ENCODE measurements around the gene MYOG. TPM values are rescaled to one million over a fixed set of nuclear protein-coding genes. Genes with fewer than 3 reads are reported as not detected.

The MYOG gene
- total and polyA plus RNA-seq, 2 donors (not counting 1 experiment from before 2014, with no cell fraction given) = not detected

GRCh38 chr1:203073469-203073868, 12.3 kb downstream of the MYOG start:
- H3K27me3 Mint-ChIP-seq = peaks cover 46% of the 10 kb centered on the region
- H3K4me3 Mint-ChIP-seq = no peak overlapping the region
- H2AFZ ChIP-seq (ENCODE audit: insufficient read depth, low read depth, low read length, poor library complexity, severe bottlenecking) = no peak overlapping the region
- H3K27ac ChIP-seq (ENCODE audit: low read length in 2 of 2) = no peak overlapping the region
- no peak for DNase-seq
- H3K9ac ChIP-seq (ENCODE audit: low read length) = no peak overlapping the region
- no peak for ATAC-seq (ENCODE audit: low read depth)
- CTCF ChIA-PET = interaction anchor here (0.7 kb wide), 1 partner anchor 11 kb away, joined by 3 read pairs; no protein-coding TSS in a partner anchor
- peaks cover 18 to 21% of the 10 kb centered on the region in 2 donors for H3K4me1 ChIP-seq (ENCODE audit: control insufficient read depth in 2 of 2, insufficient read depth in 2 of 2, low read length in 2 of 2)
- no peaks in the 10 kb centered on the region for H3K79me2 ChIP-seq (ENCODE audit: control insufficient read depth, insufficient read depth, low read length)
- H3K4me1 Mint-ChIP-seq = peaks cover 21% of the 10 kb centered on the region
- no peak overlapping the region for H3K27ac Mint-ChIP-seq
- no peak overlapping the region for H3K4me3 ChIP-seq (ENCODE audit: control extremely low read depth in 1 of 5, extremely low read depth in 1 of 5, insufficient read depth in 1 of 5, low read depth in 2 of 5, low read length in 4 of 5)
- no peaks in the 10 kb centered on the region for H4K20me1 ChIP-seq (ENCODE audit: control insufficient read depth, insufficient read depth, low read length, poor library complexity, severe bottlenecking)
- 100% methylated on average over 2 of the region's 2 CpGs for WGBS (ENCODE audit: insufficient coverage)
- intact Hi-C loops (cut with micrococcal nuclease) = no loop called here
- no peaks in the 10 kb centered on the region for H3K9me3 Mint-ChIP-seq (ENCODE audit: insufficient read depth)
- peaks cover 0 to 3% (median 0%) of the 10 kb centered on the region in 3 donors for H3K9me3 ChIP-seq (ENCODE audit: control extremely low read depth in 1 of 3, control insufficient read depth in 2 of 3, insufficient read depth in 1 of 3, low read length in 2 of 3)
- TF ChIP-seq, protein P1, sequence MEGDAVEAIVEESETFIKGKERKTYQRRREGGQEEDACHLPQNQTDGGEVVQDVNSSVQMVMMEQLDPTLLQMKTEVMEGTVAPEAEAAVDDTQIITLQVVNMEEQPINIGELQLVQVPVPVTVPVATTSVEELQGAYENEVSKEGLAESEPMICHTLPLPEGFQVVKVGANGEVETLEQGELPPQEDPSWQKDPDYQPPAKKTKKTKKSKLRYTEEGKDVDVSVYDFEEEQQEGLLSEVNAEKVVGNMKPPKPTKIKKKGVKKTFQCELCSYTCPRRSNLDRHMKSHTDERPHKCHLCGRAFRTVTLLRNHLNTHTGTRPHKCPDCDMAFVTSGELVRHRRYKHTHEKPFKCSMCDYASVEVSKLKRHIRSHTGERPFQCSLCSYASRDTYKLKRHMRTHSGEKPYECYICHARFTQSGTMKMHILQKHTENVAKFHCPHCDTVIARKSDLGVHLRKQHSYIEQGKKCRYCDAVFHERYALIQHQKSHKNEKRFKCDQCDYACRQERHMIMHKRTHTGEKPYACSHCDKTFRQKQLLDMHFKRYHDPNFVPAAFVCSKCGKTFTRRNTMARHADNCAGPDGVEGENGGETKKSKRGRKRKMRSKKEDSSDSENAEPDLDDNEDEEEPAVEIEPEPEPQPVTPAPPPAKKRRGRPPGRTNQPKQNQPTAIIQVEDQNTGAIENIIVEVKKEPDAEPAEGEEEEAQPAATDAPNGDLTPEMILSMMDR (IDR thresholded peaks at IDR 0.05) = no peak
- no peak for TF ChIP-seq EZH2 (IDR thresholded peaks at IDR 0.05; ENCODE audit: borderline replicate concordance, insufficient read depth, low read depth, low read length, poor library complexity, severe bottlenecking)
- H3K27me3 ChIP-seq (replicated peaks in 1 of 4; ENCODE audit: control extremely low read depth in 1 of 4, control insufficient read depth in 3 of 4, insufficient read depth in 4 of 4, low read length in 3 of 4) = peaks cover 0 to 39% (median 10%) of the 10 kb centered on the region in 4 experiments
- POLR2A ChIA-PET = no interaction called here
- H3K4me2 ChIP-seq (replicated peaks; ENCODE audit: low read depth, low read length, poor library complexity, severe bottlenecking) = no peak overlapping the region
- H3K36me3 ChIP-seq (replicated peaks in 1 of 2; ENCODE audit: control extremely low read depth in 1 of 2, control insufficient read depth in 1 of 2, extremely low read depth in 1 of 2, insufficient read depth in 2 of 2, low read length in 1 of 2) = no peaks in the 10 kb centered on the region

GRCh38 chr1:203072911-203073310, 12.9 kb downstream of the MYOG start:
- Mint-ChIP-seq H3K27ac (no peak overlapping the region), H3K4me3 (no peak overlapping the region), H3K4me1 (peaks cover 21% of the 10 kb centered on the region), H3K27me3 (peaks cover 41% of the 10 kb centered on the region), H3K9me3 (ENCODE audit: insufficient read depth) (no peaks in the 10 kb centered on the region)
- Histone ChIP-seq H3K36me3 (replicated peaks in 1 of 2; ENCODE audit: control extremely low read depth in 1 of 2, control insufficient read depth in 1 of 2, extremely low read depth in 1 of 2, insufficient read depth in 2 of 2, low read length in 1 of 2) (no peaks in the 10 kb centered on the region), H3K4me1 (ENCODE audit: control insufficient read depth in 2 of 2, insufficient read depth in 2 of 2, low read length in 2 of 2) (peaks cover 18 to 21% of the 10 kb centered on the region in 2 donors), H3K4me3 (ENCODE audit: control extremely low read depth in 1 of 5, extremely low read depth in 1 of 5, insufficient read depth in 1 of 5, low read depth in 2 of 5, low read length in 4 of 5) (no peak overlapping the region), H3K9me3 (ENCODE audit: control extremely low read depth in 1 of 3, control insufficient read depth in 2 of 3, insufficient read depth in 1 of 3, low read length in 2 of 3) (peaks cover 0 to 3% (median 0%) of the 10 kb centered on the region in 3 donors), H3K79me2 (ENCODE audit: control insufficient read depth, insufficient read depth, low read length) (no peaks in the 10 kb centered on the region), H3K4me2 (replicated peaks; ENCODE audit: low read depth, low read length, poor library complexity, severe bottlenecking) (no peak overlapping the region), H3K27ac (ENCODE audit: low read length in 2 of 2) (no peak overlapping the region), H4K20me1 (ENCODE audit: control insufficient read depth, insufficient read depth, low read length, poor library complexity, severe bottlenecking) (no peaks in the 10 kb centered on the region), H3K27me3 (replicated peaks in 1 of 4; ENCODE audit: control extremely low read depth in 1 of 4, control insufficient read depth in 3 of 4, insufficient read depth in 4 of 4, low read length in 3 of 4) (peaks cover 0 to 38% (median 10%) of the 10 kb centered on the region in 4 experiments), H3K9ac (ENCODE audit: low read length) (no peak overlapping the region), H2AFZ (ENCODE audit: insufficient read depth, low read depth, low read length, poor library complexity, severe bottlenecking) (no peak overlapping the region)
- POLR2A ChIA-PET = no interaction called here
- no peak for DNase-seq
- CTCF ChIA-PET = no interaction called here
- intact Hi-C loops (cut with micrococcal nuclease) = no loop called here
- ATAC-seq (ENCODE audit: low read depth) = no peak
- 96% methylated on average over 3 of the region's 3 CpGs for WGBS (ENCODE audit: insufficient coverage)
- TF ChIP-seq, protein P1 (IDR thresholded peaks at IDR 0.05) = no peak
- no peak for TF ChIP-seq EZH2 (IDR thresholded peaks at IDR 0.05; ENCODE audit: borderline replicate concordance, insufficient read depth, low read depth, low read length, poor library complexity, severe bottlenecking)
